Tibial nerve (tissue), 3 donors: ENCODE results near the gene RNF138.

Experiments
- POLR2A ChIP-seq, 2 donors: fragments of 450-650 bp; IDR thresholded peaks; one replicate each; pipeline ENCODE4 v1.6.1; 2017; ENCODE audit warnings: antibody characterized with exemption in 2 of 2, mild to moderate bottlenecking in 2 of 2, moderate library complexity in 2 of 2
- TF ChIP-seq, protein P1 (sequence below), 5 experiments: fragments of 200-600 bp in 3 of 5; fragments of 450-650 bp in 2 of 5; sonication (generic) in 3 of 5; IDR thresholded peaks; one replicate each; pipeline ENCODE4 v1.5.1; 2016 to 2019; ENCODE audit warnings: antibody characterized with exemption in 5 of 5, mild to moderate bottlenecking in 3 of 5, moderate library complexity in 2 of 5

DNA sequence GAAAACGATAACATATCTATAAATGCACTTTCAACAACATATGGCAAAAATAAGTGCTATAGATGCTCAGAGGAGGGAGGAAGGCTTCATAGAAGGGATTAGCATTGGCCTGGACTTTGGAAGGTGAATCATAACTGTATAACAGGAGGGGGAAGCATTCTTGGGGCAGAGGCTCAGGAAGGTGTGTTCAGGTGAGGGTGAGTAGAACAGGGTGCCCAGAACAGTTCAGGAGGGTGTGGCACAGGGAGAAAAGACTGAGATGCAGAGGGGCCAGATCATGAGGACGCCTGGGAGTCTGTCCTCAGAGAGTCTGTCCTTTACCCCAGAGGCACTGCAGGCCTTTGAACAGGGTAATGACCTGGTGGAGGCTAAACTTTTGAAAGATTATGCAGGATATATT, 68.9 kb downstream of the RNF138 start:
- TF ChIP-seq, protein P1, sequence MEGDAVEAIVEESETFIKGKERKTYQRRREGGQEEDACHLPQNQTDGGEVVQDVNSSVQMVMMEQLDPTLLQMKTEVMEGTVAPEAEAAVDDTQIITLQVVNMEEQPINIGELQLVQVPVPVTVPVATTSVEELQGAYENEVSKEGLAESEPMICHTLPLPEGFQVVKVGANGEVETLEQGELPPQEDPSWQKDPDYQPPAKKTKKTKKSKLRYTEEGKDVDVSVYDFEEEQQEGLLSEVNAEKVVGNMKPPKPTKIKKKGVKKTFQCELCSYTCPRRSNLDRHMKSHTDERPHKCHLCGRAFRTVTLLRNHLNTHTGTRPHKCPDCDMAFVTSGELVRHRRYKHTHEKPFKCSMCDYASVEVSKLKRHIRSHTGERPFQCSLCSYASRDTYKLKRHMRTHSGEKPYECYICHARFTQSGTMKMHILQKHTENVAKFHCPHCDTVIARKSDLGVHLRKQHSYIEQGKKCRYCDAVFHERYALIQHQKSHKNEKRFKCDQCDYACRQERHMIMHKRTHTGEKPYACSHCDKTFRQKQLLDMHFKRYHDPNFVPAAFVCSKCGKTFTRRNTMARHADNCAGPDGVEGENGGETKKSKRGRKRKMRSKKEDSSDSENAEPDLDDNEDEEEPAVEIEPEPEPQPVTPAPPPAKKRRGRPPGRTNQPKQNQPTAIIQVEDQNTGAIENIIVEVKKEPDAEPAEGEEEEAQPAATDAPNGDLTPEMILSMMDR (IDR thresholded peaks at IDR 0.05), result no peak
- no peak for TF ChIP-seq POLR2A (IDR thresholded peaks at IDR 0.05)
